ENCODE measurements around the gene OR2W3. TPM values are rescaled to one million over a fixed set of nuclear protein-coding genes. Genes with fewer than 3 reads are reported as not detected.
A peak's percentile ranks its signal among the peaks of the same experiment; 100 is the strongest.

Gene OR2W3
- not detected for total RNA-seq

GRCh38 chr1:247895163-247895637, at the start of gene OR2W3:
OR2W3 (plus strand) TSS chr1:247895587; CDS start chr1:247895587, 0 bp downstream.
- Mint-ChIP-seq H3K4me3 (no peak within 1 kb of the TSS), H3K9me3 (ENCODE audit: insufficient read depth) (peaks cover 13% of the 10 kb centered on the region), H3K4me1 (ENCODE audit: low read depth) (no peaks in the 10 kb centered on the region), H3K27me3 (ENCODE audit: low read depth) (no peaks in the 10 kb centered on the region), H3K36me3 (ENCODE audit: low read depth) (peaks cover 2% of the 10 kb centered on the region), H3K27ac (no peak within 1 kb of the TSS)
- ChIA-PET POLR2A (no interaction called here), CTCF (no interaction called here)
- DNase-seq, result no peak
- ATAC-seq, result no peak

- Mint-ChIP-seq H3K4me3 (no peak overlapping the region), H3K27ac (no peak overlapping the region), H3K9me3 (ENCODE audit: insufficient read depth) (no peaks in the 10 kb centered on the region), H3K27me3 (ENCODE audit: low read depth) (no peaks in the 10 kb centered on the region), H3K4me1 (ENCODE audit: low read depth) (peaks cover 2% of the 10 kb centered on the region), H3K36me3 (ENCODE audit: low read depth) (no peaks in the 10 kb centered on the region)
- ChIA-PET CTCF (no interaction called here), POLR2A (no interaction called here)
- ATAC-seq (no peak), DNase-seq (no peak)
Measured at GRCh38 chr1:247845693-247846017, 49.7 kb upstream of the OR2W3 start.

- no peak overlapping the region for H3K27ac Mint-ChIP-seq
- no peaks in the 10 kb centered on the region for H3K4me1 Mint-ChIP-seq (ENCODE audit: low read depth)
- DNase-seq (no peak), ATAC-seq (no peak)
- H3K27me3 Mint-ChIP-seq (ENCODE audit: low read depth), result no peaks in the 10 kb centered on the region
- H3K36me3 Mint-ChIP-seq (ENCODE audit: low read depth), result no peaks in the 10 kb centered on the region
- ChIA-PET POLR2A (no interaction called here), CTCF (no interaction called here)
- no peaks in the 10 kb centered on the region for H3K9me3 Mint-ChIP-seq (ENCODE audit: insufficient read depth)
- H3K4me3 Mint-ChIP-seq, result no peak overlapping the region
Measured at GRCh38 chr1:247848346-247848745, 47.0 kb upstream of the OR2W3 start.

GRCh38 chr1:247849616-247850015, 45.8 kb upstream of the OR2W3 start:
- POLR2A ChIA-PET, result no interaction called here
- CTCF ChIA-PET, result no interaction called here
- Mint-ChIP-seq H3K9me3 (ENCODE audit: insufficient read depth) (no peaks in the 10 kb centered on the region), H3K27ac (no peak overlapping the region), H3K4me1 (ENCODE audit: low read depth) (no peaks in the 10 kb centered on the region), H3K27me3 (ENCODE audit: low read depth) (no peaks in the 10 kb centered on the region), H3K36me3 (ENCODE audit: low read depth) (no peaks in the 10 kb centered on the region), H3K4me3 (no peak overlapping the region)
- DNase-seq (no peak), ATAC-seq (no peak)

- DNase-seq (no peak), ATAC-seq (no peak)
- ChIA-PET POLR2A (no interaction called here), CTCF (no interaction called here)
- Mint-ChIP-seq H3K9me3 (ENCODE audit: insufficient read depth) (no peaks in the 10 kb centered on the region), H3K36me3 (ENCODE audit: low read depth) (no peaks in the 10 kb centered on the region), H3K27ac (no peak overlapping the region), H3K27me3 (ENCODE audit: low read depth) (peaks cover 21% of the 10 kb centered on the region), H3K4me1 (ENCODE audit: low read depth) (peaks cover 9% of the 10 kb centered on the region), H3K4me3 (no peak overlapping the region)
Measured at GRCh38 chr1:247854899-247855545, 40.4 kb upstream of the OR2W3 start.

- ChIA-PET POLR2A (no interaction called here), CTCF (interaction anchor here (0.6 kb wide), 1 partner anchor 12 kb away, joined by 3 read pairs; no protein-coding TSS in a partner anchor)
- Mint-ChIP-seq H3K27ac (no peak overlapping the region), H3K27me3 (ENCODE audit: low read depth) (peaks cover 26% of the 10 kb centered on the region), H3K4me1 (ENCODE audit: low read depth) (peaks cover 9% of the 10 kb centered on the region), H3K4me3 (no peak overlapping the region), H3K9me3 (ENCODE audit: insufficient read depth) (no peaks in the 10 kb centered on the region), H3K36me3 (ENCODE audit: low read depth) (no peaks in the 10 kb centered on the region)
- no peak for ATAC-seq
- DNase-seq, result no peak
Measured at GRCh38 chr1:247855911-247856310, 39.5 kb upstream of the OR2W3 start.

GRCh38 chr1:247857069-247857984, 38.1 kb upstream of the OR2W3 start, which contains the start of gene TRIM58:
TRIM58 (plus strand) TSS chr1:247857187; CDS start chr1:247857247, 60 bp downstream.
- peak; percentile 86 for ATAC-seq
- POLR2A ChIA-PET, result no interaction called here
- peak within 1 kb of the TSS; percentile 68 for H3K4me3 Mint-ChIP-seq

GRCh38 chr1:247857985-247858619, 37.3 kb upstream of the OR2W3 start:
- Mint-ChIP-seq H3K27ac (no peak overlapping the region), H3K9me3 (ENCODE audit: insufficient read depth) (no peaks in the 10 kb centered on the region), H3K4me3 (peak overlapping the region; percentile 68), H3K4me1 (ENCODE audit: low read depth) (peaks cover 9% of the 10 kb centered on the region), H3K27me3 (ENCODE audit: low read depth) (peaks cover 29% of the 10 kb centered on the region), H3K36me3 (ENCODE audit: low read depth) (no peaks in the 10 kb centered on the region)
- DNase-seq, result no peak
- ChIA-PET CTCF (interaction anchor here (0.9 kb wide), 1 partner anchor 79 kb away, joined by 3 read pairs; no protein-coding TSS in a partner anchor), POLR2A (no interaction called here)
- no peak for ATAC-seq

More at GRCh38 chr1:247857069-247857984, 38.1 kb upstream of the OR2W3 start, which contains the start of gene TRIM58:
- H3K27me3 Mint-ChIP-seq (ENCODE audit: low read depth), result peaks cover 29% of the 10 kb centered on the region
- peaks cover 9% of the 10 kb centered on the region for H3K4me1 Mint-ChIP-seq (ENCODE audit: low read depth)
- no peaks in the 10 kb centered on the region for H3K36me3 Mint-ChIP-seq (ENCODE audit: low read depth)
- CTCF ChIA-PET, result interaction anchor here (0.9 kb wide), 1 partner anchor 80 kb away, joined by 3 read pairs; no protein-coding TSS in a partner anchor
- H3K9me3 Mint-ChIP-seq (ENCODE audit: insufficient read depth), result no peaks in the 10 kb centered on the region
- H3K27ac Mint-ChIP-seq, result peak within 1 kb of the TSS; percentile 35
- peak; percentile 37 for DNase-seq

- DNase-seq (no peak), ATAC-seq (no peak)
- Mint-ChIP-seq H3K27me3 (ENCODE audit: low read depth) (peaks cover 18% of the 10 kb centered on the region), H3K4me3 (no peak overlapping the region), H3K27ac (no peak overlapping the region), H3K9me3 (ENCODE audit: insufficient read depth) (no peaks in the 10 kb centered on the region), H3K4me1 (ENCODE audit: low read depth) (peaks cover 5% of the 10 kb centered on the region), H3K36me3 (ENCODE audit: low read depth) (no peaks in the 10 kb centered on the region)
- CTCF ChIA-PET, result no interaction called here
- POLR2A ChIA-PET, result no interaction called here
Measured at GRCh38 chr1:247862756-247863155, 32.6 kb upstream of the OR2W3 start.

GRCh38 chr1:247864644-247865043, 30.7 kb upstream of the OR2W3 start:
- ATAC-seq (no peak), DNase-seq (no peak)
- H3K4me1 Mint-ChIP-seq (ENCODE audit: low read depth), result no peaks in the 10 kb centered on the region
- no peak overlapping the region for H3K27ac Mint-ChIP-seq
- no peaks in the 10 kb centered on the region for H3K9me3 Mint-ChIP-seq (ENCODE audit: insufficient read depth)
- H3K4me3 Mint-ChIP-seq, result no peak overlapping the region
- POLR2A ChIA-PET, result no interaction called here
- CTCF ChIA-PET, result no interaction called here
- H3K36me3 Mint-ChIP-seq (ENCODE audit: low read depth), result no peaks in the 10 kb centered on the region
- H3K27me3 Mint-ChIP-seq (ENCODE audit: low read depth), result peaks cover 8% of the 10 kb centered on the region

GRCh38 chr1:247865416-247865815, 30.0 kb upstream of the OR2W3 start:
- CTCF ChIA-PET, result no interaction called here
- H3K27me3 Mint-ChIP-seq (ENCODE audit: low read depth), result peaks cover 8% of the 10 kb centered on the region
- no peak overlapping the region for H3K27ac Mint-ChIP-seq
- POLR2A ChIA-PET, result no interaction called here
- no peaks in the 10 kb centered on the region for H3K9me3 Mint-ChIP-seq (ENCODE audit: insufficient read depth)
- no peaks in the 10 kb centered on the region for H3K4me1 Mint-ChIP-seq (ENCODE audit: low read depth)
- no peaks in the 10 kb centered on the region for H3K36me3 Mint-ChIP-seq (ENCODE audit: low read depth)
- no peak overlapping the region for H3K4me3 Mint-ChIP-seq
- DNase-seq (no peak), ATAC-seq (no peak)

- no peak for ATAC-seq
- Mint-ChIP-seq H3K9me3 (ENCODE audit: insufficient read depth) (no peaks in the 10 kb centered on the region), H3K36me3 (ENCODE audit: low read depth) (no peaks in the 10 kb centered on the region), H3K4me3 (no peak overlapping the region), H3K27ac (no peak overlapping the region), H3K4me1 (ENCODE audit: low read depth) (no peaks in the 10 kb centered on the region), H3K27me3 (ENCODE audit: low read depth) (no peaks in the 10 kb centered on the region)
- POLR2A ChIA-PET, result no interaction called here
- DNase-seq, result no peak
- CTCF ChIA-PET, result no interaction called here
Measured at GRCh38 chr1:247883346-247883745, 12.0 kb upstream of the OR2W3 start.

All from activated CD8-positive, alpha-beta T cell treated with anti-CD3 and anti-CD28 coated beads, Interleukin-2, amount 10 ng/mL, durations not matched to agents 7 days and 5 days (primary cell).